ENCODE data around the gene MCM8.
A peak's percentile ranks its signal among the peaks of the same experiment; 100 is the strongest.

The MCM8 gene

GRCh38 chr20:5950271-5951031, at the start of gene MCM8, which contains the start of gene TRMT6:
TSS of gene MCM8 (plus strand) at chr20:5950652. CDS start at chr20:5952016, 1,364 bp downstream.
TSS of gene TRMT6 (minus strand) at chr20:5950533. CDS start at chr20:5950405, 128 bp downstream.
- DNase-seq = peak; percentile 99

DNA sequence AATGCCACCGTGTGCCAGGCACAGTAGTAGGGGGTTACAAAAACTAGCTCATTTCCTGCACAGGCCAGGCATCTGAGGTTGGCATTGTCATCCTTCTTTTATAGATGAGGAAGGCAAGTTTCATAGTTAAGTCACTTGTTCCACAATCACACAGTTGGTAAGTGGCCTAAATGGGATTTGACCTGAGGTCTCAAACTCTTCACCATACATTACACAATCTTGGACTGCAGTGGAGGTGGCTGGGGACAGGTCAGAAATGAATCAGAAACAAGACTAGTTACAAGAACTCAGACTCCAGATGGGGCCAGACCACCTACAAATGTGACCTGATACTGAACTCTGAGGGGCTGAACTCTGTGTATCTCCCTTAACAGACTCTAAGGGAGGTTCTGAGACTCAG, 49.5 kb upstream of the MCM8 start:
- DNase-seq = no peak

DNA sequence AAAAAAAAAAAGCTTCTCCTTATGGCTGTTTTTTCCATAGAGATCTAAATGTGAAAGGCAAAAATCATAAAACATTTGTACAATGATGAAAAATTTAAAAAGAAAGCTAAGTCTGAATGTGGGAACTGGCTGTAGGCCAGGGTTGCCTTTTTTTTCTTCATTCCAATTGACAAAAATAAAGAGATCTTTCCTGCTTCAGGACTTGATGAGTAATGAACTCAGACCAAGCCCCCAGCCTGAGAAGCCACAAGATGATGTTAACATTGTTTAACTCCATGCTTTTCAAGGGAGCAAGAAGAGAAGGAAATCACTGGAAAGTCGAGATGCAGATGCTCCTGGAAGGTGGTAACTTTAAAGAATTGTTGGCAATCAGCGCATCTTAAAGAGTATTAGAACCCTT, 41.5 kb upstream of the MCM8 start:
- DNase-seq = no peak

DNA sequence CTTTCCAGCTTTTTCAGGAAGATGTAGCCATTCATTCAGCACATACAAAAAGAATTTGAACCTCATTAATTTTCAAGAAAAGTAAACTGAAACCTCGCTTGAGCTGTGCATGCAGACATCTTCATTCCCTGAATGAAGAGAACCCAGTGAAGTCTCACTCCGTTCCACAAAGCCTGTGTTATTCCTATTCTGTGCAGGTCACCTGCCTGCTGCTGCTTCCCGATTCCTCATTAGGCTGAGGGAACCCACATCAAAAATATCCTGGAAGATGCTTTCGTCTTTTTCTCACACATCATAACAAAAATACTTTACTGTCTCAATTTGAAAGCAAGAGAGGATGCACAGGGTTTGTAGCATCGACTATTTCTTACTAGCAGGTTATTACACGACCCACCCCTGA, 40.3 kb upstream of the MCM8 start:
- no peak for DNase-seq

- no peak for DNase-seq
Observed at GRCh38 chr20:5913166-5913565, 37.3 kb upstream of the MCM8 start.

GRCh38 chr20:5914859-5915258, 35.6 kb upstream of the MCM8 start:
- DNase-seq = no peak

GRCh38 chr20:5918856-5919625, 31.4 kb upstream of the MCM8 start:
- peak; percentile 11 for DNase-seq

GRCh38 chr20:5919626-5920544, 30.6 kb upstream of the MCM8 start:
- peak; percentile 36 for DNase-seq

DNA sequence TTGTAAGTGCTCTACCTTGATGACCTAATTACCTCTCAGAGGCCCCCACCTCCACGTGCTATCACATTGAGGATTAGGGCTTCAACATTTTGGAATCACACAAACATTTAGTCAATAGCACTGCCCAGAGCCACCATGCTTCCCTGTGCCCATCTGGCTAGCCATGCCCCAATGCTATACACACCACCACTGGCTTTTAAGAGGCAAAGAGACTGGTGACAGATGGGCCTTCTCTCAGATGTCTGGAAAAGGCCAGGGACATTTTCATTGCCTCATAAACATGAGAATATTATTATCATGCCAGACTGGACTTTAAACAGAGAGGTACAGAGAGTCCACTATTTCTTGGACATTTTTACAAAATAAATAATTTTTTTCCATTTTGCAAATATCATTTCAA, 29.9 kb upstream of the MCM8 start:
- no peak for DNase-seq

GRCh38 chr20:5923493-5923892, 27.0 kb upstream of the MCM8 start:
- no peak for DNase-seq

DNA sequence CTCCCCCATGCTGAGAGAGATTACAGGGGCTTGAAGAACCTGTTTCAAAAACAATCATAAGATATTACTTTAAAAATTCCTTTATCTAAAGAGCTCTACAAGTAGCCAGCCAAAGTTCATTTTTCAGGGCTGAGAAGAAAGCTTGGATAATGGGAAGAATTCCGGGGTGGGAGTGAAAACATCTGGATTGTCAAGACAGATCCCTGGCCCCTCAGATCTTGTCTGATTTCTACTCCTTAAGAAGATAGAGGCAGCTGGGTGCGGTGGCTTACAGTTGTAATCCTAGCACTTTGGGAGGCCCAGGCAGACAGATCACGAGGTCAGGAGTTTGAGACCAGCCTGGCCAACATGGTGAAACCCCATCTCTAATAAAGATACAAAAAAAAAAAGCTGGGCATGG, 24.9 kb upstream of the MCM8 start:
- DNase-seq = no peak

DNA sequence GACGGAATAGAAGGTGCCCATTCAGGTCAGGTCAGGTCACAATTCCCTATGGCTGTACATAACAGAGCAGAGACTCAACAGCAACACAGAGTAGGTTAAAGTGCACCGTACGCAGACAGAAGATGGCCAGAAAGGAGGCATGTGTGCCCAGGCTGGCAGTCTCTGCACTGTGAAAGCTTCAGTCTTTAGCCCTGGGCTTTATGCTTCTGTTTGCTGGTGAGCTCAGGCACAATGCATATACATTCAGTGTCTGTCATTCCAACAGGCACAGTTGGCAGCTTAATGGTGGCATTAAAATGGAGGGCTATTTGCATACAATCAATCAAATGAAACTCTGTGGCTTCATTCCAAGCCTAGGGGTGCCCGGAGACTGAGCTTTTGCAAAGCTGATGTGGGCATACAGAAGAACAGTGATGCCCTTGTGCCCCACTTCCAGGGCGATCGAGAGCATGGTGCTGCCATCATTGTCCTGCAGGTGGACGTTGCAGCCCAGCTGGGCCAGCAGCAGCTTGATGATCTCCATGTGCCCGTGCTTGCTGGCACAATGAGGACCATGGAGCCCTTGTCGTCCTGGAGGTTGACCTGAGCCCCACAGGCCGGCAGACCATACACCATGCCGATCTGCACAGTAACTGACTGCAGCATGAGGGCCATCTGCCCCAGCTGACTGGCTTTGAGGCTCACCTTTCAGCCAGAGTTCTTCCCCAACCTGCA, 22.5 kb upstream of the MCM8 start:
- no peak for DNase-seq

DNA sequence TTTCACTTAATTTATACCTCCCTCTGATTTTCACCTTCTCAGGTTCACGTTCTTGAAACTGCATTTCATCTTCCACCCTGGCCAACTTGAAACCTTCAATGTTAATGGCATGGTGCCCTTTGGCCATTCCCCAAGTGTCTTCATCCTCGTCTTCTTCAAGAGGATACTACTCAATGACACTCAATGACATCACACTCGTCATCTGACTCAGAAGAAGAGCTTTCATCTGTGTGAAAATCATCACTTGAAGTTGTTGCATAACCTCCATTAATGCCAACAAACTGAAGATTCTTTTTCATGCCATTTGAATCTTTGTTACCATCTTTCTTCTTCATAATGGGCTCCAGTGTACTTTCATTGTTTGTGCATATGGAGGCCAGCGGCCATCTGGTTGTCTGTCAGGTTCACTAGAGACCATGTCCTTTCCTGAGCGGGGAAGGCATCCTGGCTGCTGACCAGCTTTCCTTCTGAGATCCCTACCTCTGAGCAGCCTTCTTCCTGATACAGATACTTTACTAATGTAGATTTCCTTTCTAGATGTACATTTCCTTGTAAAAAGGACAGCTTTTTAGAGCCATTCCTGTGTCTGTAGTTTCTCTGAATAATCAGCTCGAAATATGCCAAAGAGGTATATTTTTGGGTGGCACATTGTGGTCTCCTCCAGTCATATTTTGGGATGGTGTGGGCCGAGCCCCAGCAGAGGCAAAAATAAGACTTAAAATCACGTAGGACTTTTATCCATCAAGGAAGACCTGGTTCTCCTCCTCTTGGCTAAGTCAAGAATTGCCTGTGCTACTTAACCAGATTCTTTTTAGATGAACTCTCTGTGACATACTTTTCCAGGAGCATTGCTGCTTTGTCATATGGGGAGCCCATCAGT, 21.4 kb upstream of the MCM8 start:
- DNase-seq = no peak

- no peak for DNase-seq
Observed at GRCh38 chr20:5931411-5931810, 19.0 kb upstream of the MCM8 start.

- DNase-seq = no peak
Observed at GRCh38 chr20:5932796-5933195, 17.7 kb upstream of the MCM8 start.

GRCh38 chr20:5933802-5934436, 16.5 kb upstream of the MCM8 start:
- no peak for DNase-seq

DNA sequence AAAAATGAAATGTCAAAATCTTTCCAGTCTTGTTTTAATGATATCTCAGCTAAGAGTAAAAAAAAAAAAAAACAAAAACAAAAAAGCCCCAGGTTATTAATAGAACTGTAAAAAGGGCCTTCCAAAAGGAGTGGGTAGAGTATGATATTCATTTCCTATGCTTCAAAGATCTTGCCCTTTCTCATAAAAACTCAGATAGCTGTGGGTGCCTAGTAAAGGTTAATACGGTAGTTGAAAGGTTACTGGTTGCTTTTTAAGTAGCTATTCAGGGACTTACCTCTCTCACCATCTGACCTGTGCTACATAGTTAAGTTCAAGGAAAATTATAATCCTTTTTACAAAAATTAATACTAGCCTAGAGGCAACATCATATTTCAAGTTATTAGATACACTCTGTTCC, 15.1 kb upstream of the MCM8 start:
- no peak for DNase-seq

GRCh38 chr20:5936238-5936637, 14.2 kb upstream of the MCM8 start:
- no peak for DNase-seq

- DNase-seq = no peak
Observed at GRCh38 chr20:5938456-5939029, 11.9 kb upstream of the MCM8 start.

GRCh38 chr20:5945963-5946362, 4.5 kb upstream of the MCM8 start:
- DNase-seq = peak; percentile 17

DNA sequence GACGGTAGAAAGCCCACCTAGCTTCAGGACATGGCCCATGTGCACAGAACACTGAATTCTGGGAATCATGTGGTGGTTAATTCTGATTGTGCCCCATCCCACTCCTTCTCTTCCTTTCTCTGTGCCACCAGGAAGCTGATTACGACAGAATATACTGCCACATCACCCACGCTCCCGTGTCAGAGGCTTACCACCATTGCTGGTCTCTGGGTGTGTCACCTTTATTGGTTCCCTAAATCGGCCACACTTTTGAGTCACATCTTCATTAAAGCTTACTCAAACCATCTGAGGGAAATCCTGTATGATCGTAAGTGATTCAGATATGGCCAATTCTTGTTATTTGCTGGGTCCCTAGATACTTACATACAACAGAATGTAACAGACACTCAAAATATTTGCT, 3.2 kb upstream of the MCM8 start:
- DNase-seq = peak; percentile 54

Measured in stimulated activated CD4-positive, alpha-beta T cell treated with anti-CD3 and anti-CD28 coated beads, Interleukin-15, amount 100 ng/mL, for 24 hours (primary cell).